ENCODE results near the gene CEP290.
"Not testable (repeated sequence)": the region's sequence is repeated elsewhere in the genome, so short reads cannot be mapped to it uniquely, and the experiment has no call there.

Gene CEP290

DNA sequence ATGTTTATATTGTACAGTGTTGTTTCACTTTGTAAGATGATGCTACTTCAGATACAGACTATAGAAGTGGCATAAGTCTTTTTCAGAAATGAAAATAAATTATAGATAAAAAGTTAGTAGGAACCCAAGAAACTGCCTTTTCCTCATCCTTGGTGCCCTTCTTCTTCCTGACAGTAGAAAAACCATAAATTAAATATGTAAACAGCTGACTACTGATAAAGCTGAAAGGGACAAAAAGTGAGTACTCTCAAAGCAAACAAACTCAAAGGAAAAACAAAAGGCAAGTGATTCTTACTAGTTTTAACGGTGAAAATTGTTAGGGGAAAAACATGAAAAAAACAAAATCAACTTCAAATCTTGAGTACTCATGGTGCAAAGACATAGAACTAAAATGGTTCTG, 104.1 kb downstream of the CEP290 start:
- no peak for DNase-seq (ENCODE audit: low read depth in 2 of 2)

DNA sequence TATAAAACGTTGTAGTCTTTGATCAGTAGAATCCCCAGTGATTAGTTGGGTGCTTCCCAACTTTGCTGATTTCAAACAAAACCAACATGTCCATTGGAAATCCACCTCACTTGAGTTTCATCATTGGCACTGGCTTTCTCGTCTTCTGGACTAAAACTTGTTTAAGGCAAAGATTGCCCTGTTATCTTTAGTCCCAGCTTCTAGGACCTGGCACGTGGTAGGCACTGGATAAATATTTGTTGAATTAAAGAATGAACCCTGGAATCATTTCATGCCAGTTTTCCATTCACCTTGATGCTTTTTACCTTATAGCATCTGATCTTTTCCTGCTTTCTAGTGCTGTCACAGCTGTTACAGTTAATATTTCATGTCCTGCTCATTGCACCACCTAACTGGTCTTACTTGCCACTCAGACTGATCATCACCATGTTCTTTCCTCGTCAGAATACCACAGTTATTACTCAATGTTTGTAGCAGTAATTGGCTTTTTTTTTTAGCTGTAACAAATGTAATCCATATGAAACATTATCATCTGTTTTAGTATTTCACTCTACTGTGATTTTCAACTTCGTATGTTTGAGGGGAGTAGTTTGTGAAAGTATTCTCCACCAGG, 105.4 kb downstream of the CEP290 start:
- DNase-seq (ENCODE audit: low read depth in 2 of 2): no peak

DNA sequence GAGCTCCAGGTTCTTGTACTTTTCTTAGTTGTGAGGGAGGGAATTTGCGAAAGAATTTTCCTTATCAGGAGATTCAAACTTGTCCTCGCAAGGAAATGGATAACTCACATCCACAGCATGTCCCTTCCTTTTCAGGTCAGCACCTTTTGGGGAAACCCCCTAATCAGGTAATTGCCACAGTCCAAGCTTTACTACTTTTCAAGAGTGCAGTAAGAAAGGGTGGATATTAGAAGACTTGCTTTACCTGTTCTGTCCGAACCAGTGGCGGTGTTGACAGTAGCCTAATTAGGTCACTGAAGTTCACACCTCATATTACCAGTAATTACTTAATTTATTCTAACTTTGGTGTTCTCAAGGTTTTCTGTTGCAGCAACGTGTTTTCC, 106.0 kb downstream of the CEP290 start:
- no peak for DNase-seq (ENCODE audit: low read depth in 2 of 2)

DNA sequence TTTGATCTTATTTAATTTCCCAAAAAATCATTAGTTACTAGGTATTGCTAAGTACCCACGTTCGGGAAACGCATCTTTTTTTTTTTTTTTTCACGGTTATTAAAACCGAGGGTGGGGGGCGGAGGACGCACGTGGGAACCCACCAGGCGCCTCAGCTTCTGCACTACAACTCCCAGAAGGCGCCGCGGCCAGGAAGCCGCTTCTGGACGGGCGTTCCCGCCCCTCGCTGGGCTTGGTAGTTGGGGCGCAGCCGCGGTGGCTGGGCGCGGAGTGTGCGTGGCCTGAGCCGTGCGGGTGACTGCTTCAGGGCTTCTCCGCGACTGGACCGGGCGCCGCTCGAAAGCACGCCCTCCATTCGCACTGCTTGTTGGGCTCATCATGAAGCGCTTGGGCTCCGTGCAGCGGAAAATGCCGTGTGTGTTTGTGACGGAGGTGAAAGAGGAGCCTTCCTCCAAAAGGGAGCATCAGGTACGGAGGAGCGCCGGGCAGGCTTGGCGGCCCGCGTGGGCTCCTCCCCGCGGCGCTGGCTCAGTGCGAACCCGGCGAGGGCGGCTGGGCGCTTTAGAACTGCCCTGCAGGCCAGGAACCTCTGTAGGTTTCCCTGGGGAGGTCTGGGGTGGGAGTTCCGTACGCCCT, 106.5 kb downstream of the CEP290 start:
- DNase-seq (ENCODE audit: low read depth in 2 of 2): peak; percentile 56 to 73

DNA sequence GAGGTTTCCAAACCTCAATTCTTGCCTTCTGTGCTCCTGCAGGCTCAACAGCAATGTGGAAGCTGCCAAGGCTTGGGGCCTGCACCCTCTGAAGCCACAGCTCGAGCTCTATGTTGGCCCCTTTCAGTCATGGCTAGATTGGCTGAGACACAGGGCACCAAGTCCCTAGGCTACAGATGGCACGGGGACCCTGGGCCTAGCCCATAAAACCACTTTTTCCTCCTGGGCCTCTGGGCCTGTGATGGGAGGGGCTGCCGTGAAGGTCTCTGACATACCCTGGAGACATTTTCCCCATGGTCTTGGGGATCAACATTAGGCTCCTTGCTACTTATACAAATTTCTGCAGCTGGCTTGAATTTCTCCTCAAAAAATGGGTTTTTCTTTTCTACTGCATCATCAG, 110.7 kb downstream of the CEP290 start:
- DNase-seq (ENCODE audit: low read depth in 2 of 2): not testable (repeated sequence)

DNA sequence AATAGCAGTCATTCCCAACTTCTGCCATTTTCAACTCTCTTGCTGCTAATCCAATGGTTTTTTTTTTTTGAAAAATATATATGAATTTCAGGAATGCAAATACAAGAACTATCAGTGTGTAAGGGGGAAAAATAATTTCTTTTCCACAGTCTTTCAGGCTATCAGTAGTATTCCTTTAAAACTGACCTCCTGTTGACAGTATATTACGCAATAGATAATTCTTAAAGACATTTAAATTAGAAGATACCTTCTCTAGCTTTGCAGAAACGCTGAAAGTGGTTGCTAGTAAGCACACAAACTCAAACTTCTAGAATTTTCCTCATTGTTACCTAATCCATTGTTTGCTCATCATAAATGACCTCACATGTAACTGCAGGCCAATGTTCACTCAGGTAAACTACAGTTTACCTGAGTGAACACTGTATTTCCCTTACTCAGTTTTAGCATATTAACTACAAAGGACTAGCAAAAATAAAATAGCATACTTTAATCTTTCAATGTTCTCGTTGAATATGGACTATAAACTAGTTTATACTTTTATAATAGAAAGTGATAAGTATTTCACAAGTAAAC, 112.7 kb downstream of the CEP290 start, which contains the start of gene C12orf50:
Gene C12orf50 (minus strand): TSS at position 309 of the 573 bp plus-strand sequence. CDS start 2,439 bp downstream, outside the sequence.
- DNase-seq (ENCODE audit: low read depth in 2 of 2): no peak

DNA sequence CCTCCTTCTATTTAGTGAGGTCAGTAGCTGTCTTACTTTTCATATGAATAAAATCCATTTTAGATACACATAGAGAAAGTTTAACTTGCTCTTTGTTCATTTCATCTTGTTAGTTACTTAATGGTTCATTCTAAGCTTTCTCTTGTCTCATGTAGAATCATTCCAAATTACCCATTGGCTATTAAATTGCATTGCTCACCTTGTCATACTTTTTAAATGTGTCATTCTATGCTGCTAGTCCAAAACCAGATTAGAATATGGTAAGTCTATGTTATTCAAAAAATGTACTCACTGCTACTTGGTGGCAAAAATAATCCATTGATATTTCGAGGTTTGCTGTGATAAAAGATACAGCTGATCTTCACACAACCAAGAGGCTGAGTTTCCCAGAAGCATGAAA, 115.7 kb downstream of the CEP290 start:
- no peak for DNase-seq (ENCODE audit: low read depth in 2 of 2)

DNA sequence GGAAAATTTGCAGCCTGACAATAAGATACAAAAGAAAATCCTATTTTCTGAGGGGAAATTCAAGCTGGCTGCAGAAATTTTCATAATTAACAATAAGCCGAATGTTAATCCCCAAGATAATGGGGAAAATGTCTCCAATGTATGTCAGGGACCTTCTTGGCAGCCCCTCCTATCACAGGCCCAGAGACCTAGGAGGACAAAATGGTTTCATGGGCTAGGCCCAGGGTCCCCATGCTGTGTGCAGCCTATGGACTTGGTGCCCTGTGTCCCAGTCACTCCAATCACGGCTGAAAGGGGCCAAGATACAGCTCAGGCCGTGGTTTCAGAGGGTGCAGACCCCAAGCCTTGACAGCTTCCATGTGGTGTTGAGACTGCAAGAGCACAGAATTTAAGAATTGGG, 123.9 kb downstream of the CEP290 start:
- no peak for DNase-seq (ENCODE audit: low read depth in 2 of 2)

DNA sequence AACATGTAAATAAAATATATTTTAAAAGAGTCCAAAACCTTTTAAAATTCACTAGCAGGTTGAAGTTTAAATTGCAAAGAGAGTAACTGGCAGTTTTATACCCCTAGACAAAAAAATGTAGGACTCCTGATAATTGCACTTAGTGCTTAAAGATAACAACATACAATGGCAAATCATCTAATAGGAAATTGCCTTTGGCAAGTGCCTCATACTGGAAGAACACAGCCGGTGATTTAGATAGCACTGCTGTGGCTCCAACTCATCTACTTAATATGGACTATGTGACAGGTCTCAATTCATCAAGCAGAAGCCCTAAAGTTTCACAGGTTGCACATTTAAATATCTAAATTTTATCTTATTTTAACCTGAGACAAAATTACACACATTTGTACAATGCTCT, 126.1 kb downstream of the CEP290 start:
- DNase-seq (ENCODE audit: low read depth in 2 of 2): no peak

DNA sequence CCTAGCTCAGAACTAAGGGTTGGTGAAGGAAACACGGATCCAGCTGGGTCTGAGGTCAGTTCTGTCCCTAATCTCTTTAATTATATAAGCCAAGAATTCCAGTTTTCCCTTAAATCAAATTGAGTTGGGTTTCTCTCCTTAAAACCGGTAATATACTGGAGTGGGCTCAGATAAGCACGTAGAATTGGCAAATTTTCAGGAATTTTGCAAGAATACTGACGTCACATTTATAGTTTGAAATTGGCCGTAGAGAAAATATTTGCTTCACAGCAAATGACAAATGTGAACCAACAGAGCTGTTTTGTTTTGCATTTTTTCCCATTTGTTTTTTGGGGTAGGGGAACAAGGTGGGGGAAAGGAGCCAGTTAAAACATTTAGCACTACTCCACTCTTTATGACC, 130.1 kb downstream of the CEP290 start:
- no peak for DNase-seq (ENCODE audit: low read depth in 2 of 2)

DNA sequence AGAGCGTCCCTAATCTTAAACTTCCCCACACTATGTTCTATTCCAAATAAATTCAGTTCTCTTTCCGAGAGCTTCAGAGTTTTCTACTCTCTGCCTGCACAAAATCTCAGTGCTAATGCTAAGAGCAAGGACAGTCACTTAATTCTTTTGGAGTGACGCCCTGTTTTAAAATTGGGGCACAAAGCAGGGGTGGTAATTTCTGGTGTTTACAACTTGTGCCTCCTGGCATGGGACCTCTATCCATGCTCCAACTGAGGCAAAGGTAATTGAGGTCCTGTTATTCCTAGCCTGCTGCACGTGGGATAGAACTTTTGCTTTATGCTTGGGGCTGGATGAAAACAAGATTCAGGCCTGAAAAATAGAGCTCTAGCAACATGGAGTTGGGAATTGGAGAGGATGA, 135.5 kb downstream of the CEP290 start:
- no peak for DNase-seq (ENCODE audit: low read depth in 2 of 2)

DNA sequence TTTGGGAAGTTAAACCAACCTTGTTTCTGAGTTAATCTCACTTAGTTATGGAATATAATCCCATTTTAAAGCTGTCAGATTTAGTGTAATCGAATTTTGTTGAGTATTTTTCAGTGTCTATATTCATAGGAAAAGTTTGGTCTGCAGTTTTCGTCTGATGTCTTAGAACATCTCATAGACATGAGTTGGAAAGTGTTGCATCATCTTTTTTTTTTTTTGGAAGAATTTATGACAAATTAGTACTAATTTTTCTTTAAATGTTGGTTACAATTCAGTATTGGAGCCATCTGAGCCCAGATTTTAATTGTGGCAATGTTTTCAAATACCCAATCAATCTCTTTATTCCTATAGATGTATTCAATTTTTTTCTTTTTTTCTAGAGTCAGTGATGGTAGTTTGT, 140.6 kb downstream of the CEP290 start:
- DNase-seq (ENCODE audit: low read depth in 2 of 2): no peak

Measured in stimulated activated CD8-positive, alpha-beta memory T cell treated with anti-CD3 and anti-CD28 coated beads, Interleukin-7, amount 100 ng/mL, for 1 hour (primary cell).